GM20431 (cell line): Measurements from ENCODE around the gene PLEKHM2.

Experiments used
- in situ Hi-C: fragments of 300-500 bp; cut with MseI, MboI; formaldehyde crosslinking; loops from one replicate; pipeline ENCODE4 v1.15.0; 2020; ENCODE audit warnings: low sequenced_read_pairs; ENCODE audit not compliant: unreplicated experiment

The PLEKHM2 gene

GRCh38 chr1:15700508-15700907, 16.4 kb downstream of the PLEKHM2 start:
- in situ Hi-C loops = no loop called here

GRCh38 chr1:15701784-15702183, 17.7 kb downstream of the PLEKHM2 start:
- in situ Hi-C loops = no loop called here

GRCh38 chr1:15702722-15703550, 18.8 kb downstream of the PLEKHM2 start:
- in situ Hi-C loops = no loop called here

- in situ Hi-C loops = no loop called here
These were observed 19.4 kb downstream of the PLEKHM2 start for GRCh38 chr1:15703562-15703961.

- in situ Hi-C loops = no loop called here
These were observed 20.5 kb downstream of the PLEKHM2 start for GRCh38 chr1:15704526-15705183.

GRCh38 chr1:15705184-15705566, 21.1 kb downstream of the PLEKHM2 start:
- in situ Hi-C loops = no loop called here

GRCh38 chr1:15706751-15707150, 22.6 kb downstream of the PLEKHM2 start:
- in situ Hi-C loops = no loop called here

GRCh38 chr1:15707239-15707925, 23.3 kb downstream of the PLEKHM2 start:
- in situ Hi-C loops = no loop called here

GRCh38 chr1:15708486-15709137, 24.5 kb downstream of the PLEKHM2 start:
- in situ Hi-C loops = no loop called here

- in situ Hi-C loops = no loop called here
These were observed 25.1 kb downstream of the PLEKHM2 start for GRCh38 chr1:15709226-15709625.

- in situ Hi-C loops = no loop called here
These were observed 28.0 kb downstream of the PLEKHM2 start for GRCh38 chr1:15712168-15712567.

- in situ Hi-C loops = no loop called here
These were observed 30.5 kb downstream of the PLEKHM2 start for GRCh38 chr1:15714406-15715136.

- in situ Hi-C loops = no loop called here
These were observed 33.5 kb downstream of the PLEKHM2 start for GRCh38 chr1:15717418-15718125.

- in situ Hi-C loops = no loop called here
These were observed 34.1 kb downstream of the PLEKHM2 start for GRCh38 chr1:15718199-15718601.

GRCh38 chr1:15719381-15720120, 35.4 kb downstream of the PLEKHM2 start:
- in situ Hi-C loops = no loop called here

- in situ Hi-C loops = no loop called here
These were observed 36.7 kb downstream of the PLEKHM2 start for GRCh38 chr1:15720861-15721260.

GRCh38 chr1:15722411-15722810, 38.3 kb downstream of the PLEKHM2 start:
- in situ Hi-C loops = no loop called here

GRCh38 chr1:15722836-15723532, 38.9 kb downstream of the PLEKHM2 start:
- in situ Hi-C loops = no loop called here
